Mucosa of descending colon (tissue), 3 donors: ENCODE measurements around the gene C1orf21. TPM values are rescaled to one million over a fixed set of nuclear protein-coding genes. Genes with fewer than 3 reads are reported as not detected.

Source experiments
- ATAC-seq: fragments of 200-7000 bp; cut with Tn5 transposase; one replicate; pipeline ENCODE4 v1.9.1; 2020; ENCODE audit warnings: mild to moderate bottlenecking, moderate library complexity
- DNase-seq, 3 donors: peaks; one replicate each; pipeline ENCODE4 v3.0.0-alpha.2; 2020
- H3K36me3 ChIP-seq: fragments of 200-600 bp; one replicate; pipeline ENCODE4 v1.8.0; 2021; ENCODE audit warnings: low read depth, mild to moderate bottlenecking
- H3K4me1 ChIP-seq: fragments of 200-600 bp; one replicate; pipeline ENCODE4 v1.8.0; 2021; ENCODE audit warnings: low read depth, mild to moderate bottlenecking
- H3K4me3 ChIP-seq: fragments of 200-600 bp; one replicate; pipeline ENCODE4 v1.8.0; 2021; ENCODE audit warnings: mild to moderate bottlenecking
- H3K9me3 ChIP-seq: fragments of 200-600 bp; one replicate; pipeline ENCODE4 v1.8.0; 2021; ENCODE audit warnings: mild to moderate bottlenecking
- CTCF ChIP-seq: fragments of 200-600 bp; IDR thresholded peaks from one replicate; pipeline ENCODE4 v1.8.0; 2022; ENCODE audit warnings: antibody characterized with exemption, mild to moderate bottlenecking
- intact Hi-C, 2 donors: fragments of 100-400 bp; cut with DNase I in 1 of 2; cut with micrococcal nuclease in 1 of 2; formaldehyde crosslinking; loops; one replicate each; pipeline versions ENCODE4 v1.11.0 to v1.11.1; 2022; cut with DNase I, micrococcal nuclease
- total RNA-seq, 3 donors: library from RNA; stranded (reverse); fragmentation: NEBNext Ultra II Directional in 2 of 3; extraction: Animal tissue kit (Norgen Biotek cat#: 25700) in 2 of 3; gene quantifications; one replicate each; pipeline versions ENCODE4 v1.2.1 to v1.2.4, GENCODE V29; 2021 to 2023
- donor health status: DM: no; HTN: no; CAD: no; lungs with moderate emphysema.
- donor health status: DM: no; HTN: no; CAD: no.
- donor health status: DM: no; HTN: yes; CAD: no.

The C1orf21 gene
- total RNA-seq, 3 donors from 2014 or later: 70.9 to 109 (median 96.8) TPM

- no peaks in the 10 kb centered on the region for H3K36me3 ChIP-seq
Measured at GRCh38 chr1:184482136-184482535, 95.3 kb downstream of the C1orf21 start.

GRCh38 chr1:184483101-184483683 is 96.4 kb downstream of the C1orf21 start:
- H3K9me3 ChIP-seq: no peaks in the 10 kb centered on the region
- ATAC-seq: no peak
- no peak for TF ChIP-seq CTCF
- no peaks in the 10 kb centered on the region for H3K36me3 ChIP-seq
- H3K4me3 ChIP-seq: no peak overlapping the region
- peaks cover 45% of the 10 kb centered on the region for H3K4me1 ChIP-seq
- intact Hi-C loops: no loop called here
- peak in 1 of 3 donors; percentile 53 for DNase-seq

More at GRCh38 chr1:184482136-184482535, 95.3 kb downstream of the C1orf21 start:
- TF ChIP-seq CTCF: no peak
- no peaks in the 10 kb centered on the region for H3K9me3 ChIP-seq
- intact Hi-C loops: no loop called here
- ATAC-seq: no peak
- DNase-seq: peak in 1 of 3 donors; percentile 64
- H3K4me3 ChIP-seq: no peak overlapping the region
- H3K4me1 ChIP-seq: peaks cover 44% of the 10 kb centered on the region

- H3K9me3 ChIP-seq: no peaks in the 10 kb centered on the region
- no peak overlapping the region for H3K4me3 ChIP-seq
- DNase-seq: no peak
- no peaks in the 10 kb centered on the region for H3K36me3 ChIP-seq
- H3K4me1 ChIP-seq: peaks cover 46% of the 10 kb centered on the region
- TF ChIP-seq CTCF: no peak
- ATAC-seq: peak; percentile 70
- intact Hi-C loops: no loop called here
Measured at GRCh38 chr1:184485751-184486723, 99.2 kb downstream of the C1orf21 start.

GRCh38 chr1:184486761-184487445 is 100.1 kb downstream of the C1orf21 start:
- intact Hi-C loops: no loop called here
- H3K4me1 ChIP-seq: peaks cover 55% of the 10 kb centered on the region
- ATAC-seq: no peak

More at GRCh38 chr1:184486761-184487445, 100.1 kb downstream of the C1orf21 start:
- Histone ChIP-seq H3K36me3 (no peaks in the 10 kb centered on the region), H3K9me3 (no peaks in the 10 kb centered on the region), H3K4me3 (no peak overlapping the region)
- TF ChIP-seq CTCF: no peak
- no peak for DNase-seq
